ENCODE data around the gene RPP30. TPM values are rescaled to one million over a fixed set of nuclear protein-coding genes. Genes with fewer than 3 reads are reported as not detected.

RPP30 gene
- total RNA-seq, 4 donors from 2014 or later, result 21.6 to 31.8 (median 25.7) TPM

GRCh38 chr10:90837486-90837885 is 34.3 kb upstream of the RPP30 start:
- 90% methylated on average over 1 of the region's 1 CpG for WGBS
- no peak for DNase-seq (ENCODE audit: extremely low spot score)
- Histone ChIP-seq H3K4me3 (no peak overlapping the region), H3K27ac (replicated peaks in 1 of 4) (no peak overlapping the region), H3K4me1 (no peaks in the 10 kb centered on the region), H3K27me3 (peaks cover 0 to 4% (median 0%) of the 10 kb centered on the region in 4 donors), H3K36me3 (no peaks in the 10 kb centered on the region), H3K9me3 (no peaks in the 10 kb centered on the region)
- no peak for TF ChIP-seq EP300 (IDR thresholded peaks at IDR 0.05)
- TF ChIP-seq, protein P1, sequence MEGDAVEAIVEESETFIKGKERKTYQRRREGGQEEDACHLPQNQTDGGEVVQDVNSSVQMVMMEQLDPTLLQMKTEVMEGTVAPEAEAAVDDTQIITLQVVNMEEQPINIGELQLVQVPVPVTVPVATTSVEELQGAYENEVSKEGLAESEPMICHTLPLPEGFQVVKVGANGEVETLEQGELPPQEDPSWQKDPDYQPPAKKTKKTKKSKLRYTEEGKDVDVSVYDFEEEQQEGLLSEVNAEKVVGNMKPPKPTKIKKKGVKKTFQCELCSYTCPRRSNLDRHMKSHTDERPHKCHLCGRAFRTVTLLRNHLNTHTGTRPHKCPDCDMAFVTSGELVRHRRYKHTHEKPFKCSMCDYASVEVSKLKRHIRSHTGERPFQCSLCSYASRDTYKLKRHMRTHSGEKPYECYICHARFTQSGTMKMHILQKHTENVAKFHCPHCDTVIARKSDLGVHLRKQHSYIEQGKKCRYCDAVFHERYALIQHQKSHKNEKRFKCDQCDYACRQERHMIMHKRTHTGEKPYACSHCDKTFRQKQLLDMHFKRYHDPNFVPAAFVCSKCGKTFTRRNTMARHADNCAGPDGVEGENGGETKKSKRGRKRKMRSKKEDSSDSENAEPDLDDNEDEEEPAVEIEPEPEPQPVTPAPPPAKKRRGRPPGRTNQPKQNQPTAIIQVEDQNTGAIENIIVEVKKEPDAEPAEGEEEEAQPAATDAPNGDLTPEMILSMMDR (IDR thresholded peaks at IDR 0.05), result no peak
- intact Hi-C loops (cut with DNase I), result no loop called here

- Histone ChIP-seq H3K9me3 (no peaks in the 10 kb centered on the region), H3K4me1 (no peaks in the 10 kb centered on the region), H3K27me3 (peaks cover 0 to 26% (median 3%) of the 10 kb centered on the region in 4 donors), H3K36me3 (no peaks in the 10 kb centered on the region), H3K27ac (replicated peaks in 1 of 4) (no peak overlapping the region), H3K4me3 (no peak overlapping the region)
- 71% methylated on average over 1 of the region's 1 CpG for WGBS
- no peak for DNase-seq (ENCODE audit: extremely low spot score)
- TF ChIP-seq EP300 (IDR thresholded peaks at IDR 0.05), result no peak
- TF ChIP-seq, protein P1 (IDR thresholded peaks at IDR 0.05), result no peak
- no peak for TF ChIP-seq POLR2A (IDR thresholded peaks at IDR 0.05; ENCODE audit: low read depth)
- no peak for TF ChIP-seq POLR2AphosphoS5 (IDR thresholded peaks at IDR 0.05)
- intact Hi-C loops (cut with DNase I), result no loop called here
These were observed 29.0 kb upstream of the RPP30 start for GRCh38 chr10:90842725-90843124.

DNA sequence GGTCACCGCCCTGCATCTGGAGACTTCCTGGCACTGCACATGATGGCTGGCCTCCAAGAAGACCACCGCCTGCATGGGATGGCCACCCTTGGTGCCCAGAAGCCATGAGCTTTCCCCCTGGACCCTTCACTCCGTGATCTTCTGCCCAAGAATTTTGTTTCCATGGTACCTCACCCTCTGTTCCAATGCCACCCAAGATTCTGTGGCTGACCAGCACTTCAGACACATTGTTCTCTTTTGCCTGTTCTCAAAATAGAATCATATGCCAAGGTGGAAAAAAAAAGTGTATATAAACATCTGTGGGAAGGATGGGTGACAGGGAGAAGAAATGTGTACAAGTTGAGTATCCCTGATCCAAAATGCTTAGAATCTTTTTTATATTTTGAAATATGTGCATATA is 26.0 kb upstream of the RPP30 start:
- 75% methylated on average over 3 of the region's 3 CpGs for WGBS
- DNase-seq (ENCODE audit: extremely low spot score), result no peak

DNA sequence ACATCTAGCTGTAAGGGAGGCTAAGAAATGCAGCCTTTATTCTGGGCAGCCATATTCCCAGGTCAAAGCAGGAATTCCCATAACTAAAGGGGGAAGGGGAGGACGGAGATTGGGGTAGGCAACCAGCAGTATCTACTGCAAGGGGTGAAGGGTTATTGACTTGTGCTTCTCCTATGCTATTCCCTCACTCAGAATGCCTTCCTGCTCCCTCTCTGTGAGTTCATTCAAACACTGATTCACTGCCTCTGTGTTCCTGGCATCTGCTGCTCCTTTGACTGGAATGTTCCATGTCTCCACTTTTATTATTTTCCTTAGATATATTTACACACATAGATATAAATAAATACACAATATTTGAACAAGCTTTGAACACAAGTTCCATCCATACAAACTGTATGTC is 25.0 kb upstream of the RPP30 start:
- Histone ChIP-seq H3K27me3 (peaks cover 0 to 31% (median 3%) of the 10 kb centered on the region in 4 donors), H3K36me3 (no peaks in the 10 kb centered on the region), H3K4me3 (no peak overlapping the region), H3K9me3 (peaks cover 0 to 20% (median 14%) of the 10 kb centered on the region in 4 donors), H3K4me1 (no peaks in the 10 kb centered on the region), H3K27ac (replicated peaks in 1 of 4) (no peak overlapping the region)
- intact Hi-C loops (cut with DNase I), result no loop called here
- DNase-seq (ENCODE audit: extremely low spot score), result no peak
- TF ChIP-seq POLR2AphosphoS5 (IDR thresholded peaks at IDR 0.05) (no peak), POLR2A (IDR thresholded peaks at IDR 0.05; ENCODE audit: low read depth) (no peak), EP300 (IDR thresholded peaks at IDR 0.05) (no peak)
- TF ChIP-seq, protein P1 (IDR thresholded peaks at IDR 0.05), result no peak
- 82% methylated on average over 1 of the region's 1 CpG for WGBS

More for the DNA sequence above, 26.0 kb upstream of the RPP30 start:
- Histone ChIP-seq H3K27me3 (peaks cover 0 to 29% (median 3%) of the 10 kb centered on the region in 4 donors), H3K27ac (replicated peaks in 1 of 4) (no peak overlapping the region), H3K4me3 (no peak overlapping the region), H3K36me3 (no peaks in the 10 kb centered on the region), H3K9me3 (peaks cover 0 to 10% (median 3%) of the 10 kb centered on the region in 4 donors), H3K4me1 (no peaks in the 10 kb centered on the region)
- TF ChIP-seq, protein P1 (IDR thresholded peaks at IDR 0.05), result no peak
- TF ChIP-seq EP300 (IDR thresholded peaks at IDR 0.05), result no peak
- no peak for TF ChIP-seq POLR2A (IDR thresholded peaks at IDR 0.05; ENCODE audit: low read depth)
- TF ChIP-seq POLR2AphosphoS5 (IDR thresholded peaks at IDR 0.05), result no peak
- intact Hi-C loops (cut with DNase I), result no loop called here

GRCh38 chr10:90847436-90847835 is 24.3 kb upstream of the RPP30 start:
- intact Hi-C loops (cut with DNase I), result no loop called here
- Histone ChIP-seq H3K4me1 (no peaks in the 10 kb centered on the region), H3K4me3 (no peak overlapping the region), H3K27ac (replicated peaks in 1 of 4) (no peak overlapping the region), H3K36me3 (no peaks in the 10 kb centered on the region), H3K27me3 (peaks cover 0 to 34% (median 3%) of the 10 kb centered on the region in 4 donors), H3K9me3 (peaks cover 0 to 21% (median 14%) of the 10 kb centered on the region in 4 donors)
- DNase-seq (ENCODE audit: extremely low spot score), result no peak
- no peak for TF ChIP-seq POLR2A (IDR thresholded peaks at IDR 0.05; ENCODE audit: low read depth)
- TF ChIP-seq POLR2AphosphoS5 (IDR thresholded peaks at IDR 0.05), result no peak
- TF ChIP-seq, protein P1 (IDR thresholded peaks at IDR 0.05), result no peak
- TF ChIP-seq EP300 (IDR thresholded peaks at IDR 0.05), result no peak
- WGBS, result 44% methylated on average over 1 of the region's 1 CpG

Measured in esophagus muscularis mucosa (tissue), 4 donors.